Forelimb muscle (tissue), 1 donor: ENCODE results near the gene GGA2. TPM values are rescaled to one million over a fixed set of nuclear protein-coding genes. Genes with fewer than 3 reads are reported as not detected.
"Not testable (repeated sequence)": the region's sequence is repeated elsewhere in the genome, so short reads cannot be mapped to it uniquely, and the experiment has no call there.

ENCODE experiments used
- DNase-seq: peaks from one replicate; pipeline ENCODE4 v3.0.0-alpha.2; 2013; ENCODE audit warnings: low read depth
- polyA plus RNA-seq: library from polyadenylated mRNA; unstranded; fragments of 120-200 nt; gene quantifications from one replicate; pipeline ENCODE4 v1.2.1, GENCODE V29; 2013; ENCODE audit not compliant: insufficient read length

Gene GGA2
- polyA plus RNA-seq, 1 donor = 138 TPM

GRCh38 chr16:23504453-23505179 lies 5.7 kb downstream of the GGA2 start:
- no peak for DNase-seq

- DNase-seq = no peak
These were observed 6.2 kb downstream of the GGA2 start for GRCh38 chr16:23504076-23504452.

GRCh38 chr16:23502466-23502865 lies 7.8 kb downstream of the GGA2 start:
- DNase-seq = no peak

- DNase-seq = no peak
These were observed 9.0 kb downstream of the GGA2 start for GRCh38 chr16:23501291-23501690.

GRCh38 chr16:23500862-23501225 lies 9.4 kb downstream of the GGA2 start:
- no peak for DNase-seq

- DNase-seq = no peak
These were observed 10.0 kb downstream of the GGA2 start for GRCh38 chr16:23500212-23500861.

GRCh38 chr16:23499801-23500200 lies 10.5 kb downstream of the GGA2 start:
- no peak for DNase-seq

- no peak for DNase-seq
These were observed 11.4 kb downstream of the GGA2 start for GRCh38 chr16:23498863-23499262.

- DNase-seq = no peak
These were observed 12.8 kb downstream of the GGA2 start for GRCh38 chr16:23497543-23497868.

GRCh38 chr16:23496821-23497542 lies 13.3 kb downstream of the GGA2 start:
- DNase-seq = no peak

- DNase-seq = no peak
These were observed 14.6 kb downstream of the GGA2 start for GRCh38 chr16:23495671-23496070.

GRCh38 chr16:23494188-23494587 lies 16.1 kb downstream of the GGA2 start:
- no peak for DNase-seq

DNA sequence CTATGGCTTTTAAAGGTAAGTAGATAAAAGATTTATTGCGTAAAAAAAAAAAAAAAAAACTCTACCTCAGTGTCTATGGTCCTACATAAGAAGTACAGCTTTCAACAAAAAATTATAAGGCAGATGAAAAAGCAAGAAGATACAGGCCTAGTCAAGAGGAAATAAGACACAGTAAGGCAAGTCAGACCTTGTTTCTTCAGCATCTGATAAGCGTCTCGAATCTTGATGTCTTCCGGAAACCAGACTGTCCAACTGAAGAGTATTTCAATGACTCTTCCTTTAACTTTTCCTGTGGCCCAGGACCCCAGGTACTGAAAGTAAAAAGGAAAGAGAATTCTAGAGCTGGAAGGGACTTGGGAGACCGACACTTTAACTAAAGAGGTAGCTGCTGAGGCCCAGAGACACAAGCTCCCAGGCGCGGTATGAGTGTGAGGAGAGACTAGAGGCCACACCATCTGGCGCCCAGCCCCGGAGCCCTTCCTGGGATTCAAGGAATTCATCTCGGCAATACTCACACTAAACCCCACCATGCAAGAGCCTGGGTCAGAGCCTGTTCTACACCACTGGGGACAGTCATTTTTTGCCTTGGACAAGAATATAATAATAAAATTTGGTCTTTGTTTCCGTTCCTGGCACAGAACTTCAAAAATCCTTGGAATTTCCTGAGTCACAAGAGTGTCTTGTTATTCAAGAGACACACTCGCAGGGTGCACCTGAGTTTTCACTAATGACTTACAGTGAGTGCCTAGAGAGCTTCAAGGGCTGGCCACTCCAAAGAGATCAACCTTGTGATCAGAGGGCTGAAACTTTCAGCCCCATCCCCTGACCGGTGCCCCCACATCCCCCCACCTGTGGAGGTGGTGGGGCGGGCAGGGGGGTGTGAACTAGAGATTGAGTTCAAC lies 18.6 kb downstream of the GGA2 start:
- no peak for DNase-seq

DNA sequence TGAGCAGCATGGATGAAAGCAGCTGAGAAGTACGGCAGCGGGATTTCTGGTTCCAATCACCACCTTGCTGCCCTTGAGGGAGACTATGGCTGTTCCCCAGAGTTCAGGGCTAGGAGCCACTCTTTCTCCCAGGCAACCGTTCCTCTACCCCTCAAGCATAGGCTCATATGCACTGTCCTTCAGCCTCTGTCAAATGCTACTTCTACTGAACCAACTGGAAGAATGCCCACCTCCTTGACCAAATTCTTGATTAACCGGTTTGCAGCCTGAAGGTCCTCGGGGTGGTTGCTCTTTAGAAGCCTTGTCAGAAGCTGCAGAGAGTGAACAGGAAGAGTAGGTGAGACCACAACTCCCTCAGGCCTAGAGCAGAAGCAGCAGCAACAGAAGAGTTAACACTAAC lies 23.8 kb downstream of the GGA2 start:
- no peak for DNase-seq

- DNase-seq = no peak
These were observed 24.5 kb downstream of the GGA2 start for GRCh38 chr16:23485841-23486240.

- no peak for DNase-seq
These were observed 25.1 kb downstream of the GGA2 start for GRCh38 chr16:23485257-23485614.

GRCh38 chr16:23484510-23485256 lies 25.6 kb downstream of the GGA2 start:
- no peak for DNase-seq

GRCh38 chr16:23483492-23483891 lies 26.8 kb downstream of the GGA2 start:
- not testable (repeated sequence) for DNase-seq

GRCh38 chr16:23482778-23483177 lies 27.5 kb downstream of the GGA2 start:
- no peak for DNase-seq

GRCh38 chr16:23480257-23480656 lies 30.0 kb downstream of the GGA2 start:
- DNase-seq = no peak

- DNase-seq = no peak
These were observed 31.2 kb downstream of the GGA2 start for GRCh38 chr16:23479138-23479537.
